ENCODE results near the gene MEIG1.

DNA sequence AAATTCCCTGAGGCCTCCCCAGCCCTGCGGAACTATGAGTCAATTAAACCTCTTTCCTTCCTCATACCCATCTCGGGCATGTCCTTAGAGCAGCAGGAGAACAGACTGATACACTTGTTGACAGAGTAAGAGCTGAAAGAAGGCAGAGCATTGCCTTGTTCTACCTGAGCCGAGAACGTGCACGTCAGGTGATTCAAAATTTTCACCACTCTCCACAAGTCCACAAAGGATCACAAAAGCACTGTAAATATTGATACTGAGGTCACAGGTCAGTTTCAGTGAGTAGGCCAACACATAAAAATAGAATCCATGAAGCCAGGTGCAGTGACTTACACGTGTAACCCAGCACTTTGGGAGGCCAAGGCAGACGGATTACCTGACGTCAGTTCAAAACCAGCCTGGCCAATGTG lies 33.1 kb upstream of the MEIG1 start:
- TF ChIP-seq POLR2A (IDR thresholded peaks at IDR 0.05; ENCODE audit: extremely low read depth, insufficient read length): no peak
- TF ChIP-seq, protein P1, sequence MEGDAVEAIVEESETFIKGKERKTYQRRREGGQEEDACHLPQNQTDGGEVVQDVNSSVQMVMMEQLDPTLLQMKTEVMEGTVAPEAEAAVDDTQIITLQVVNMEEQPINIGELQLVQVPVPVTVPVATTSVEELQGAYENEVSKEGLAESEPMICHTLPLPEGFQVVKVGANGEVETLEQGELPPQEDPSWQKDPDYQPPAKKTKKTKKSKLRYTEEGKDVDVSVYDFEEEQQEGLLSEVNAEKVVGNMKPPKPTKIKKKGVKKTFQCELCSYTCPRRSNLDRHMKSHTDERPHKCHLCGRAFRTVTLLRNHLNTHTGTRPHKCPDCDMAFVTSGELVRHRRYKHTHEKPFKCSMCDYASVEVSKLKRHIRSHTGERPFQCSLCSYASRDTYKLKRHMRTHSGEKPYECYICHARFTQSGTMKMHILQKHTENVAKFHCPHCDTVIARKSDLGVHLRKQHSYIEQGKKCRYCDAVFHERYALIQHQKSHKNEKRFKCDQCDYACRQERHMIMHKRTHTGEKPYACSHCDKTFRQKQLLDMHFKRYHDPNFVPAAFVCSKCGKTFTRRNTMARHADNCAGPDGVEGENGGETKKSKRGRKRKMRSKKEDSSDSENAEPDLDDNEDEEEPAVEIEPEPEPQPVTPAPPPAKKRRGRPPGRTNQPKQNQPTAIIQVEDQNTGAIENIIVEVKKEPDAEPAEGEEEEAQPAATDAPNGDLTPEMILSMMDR (IDR thresholded peaks at IDR 0.05; ENCODE audit: low read depth, low read length): no peak
- TF ChIP-seq MAX (IDR thresholded peaks at IDR 0.05; ENCODE audit: low read depth, low read length): no peak
